ENCODE data around the gene C8G. TPM values are rescaled to one million over a fixed set of nuclear protein-coding genes. Genes with fewer than 3 reads are reported as not detected.

The C8G gene
- total RNA-seq, 1 experiment from 2014 or later: 2.1 TPM

DNA sequence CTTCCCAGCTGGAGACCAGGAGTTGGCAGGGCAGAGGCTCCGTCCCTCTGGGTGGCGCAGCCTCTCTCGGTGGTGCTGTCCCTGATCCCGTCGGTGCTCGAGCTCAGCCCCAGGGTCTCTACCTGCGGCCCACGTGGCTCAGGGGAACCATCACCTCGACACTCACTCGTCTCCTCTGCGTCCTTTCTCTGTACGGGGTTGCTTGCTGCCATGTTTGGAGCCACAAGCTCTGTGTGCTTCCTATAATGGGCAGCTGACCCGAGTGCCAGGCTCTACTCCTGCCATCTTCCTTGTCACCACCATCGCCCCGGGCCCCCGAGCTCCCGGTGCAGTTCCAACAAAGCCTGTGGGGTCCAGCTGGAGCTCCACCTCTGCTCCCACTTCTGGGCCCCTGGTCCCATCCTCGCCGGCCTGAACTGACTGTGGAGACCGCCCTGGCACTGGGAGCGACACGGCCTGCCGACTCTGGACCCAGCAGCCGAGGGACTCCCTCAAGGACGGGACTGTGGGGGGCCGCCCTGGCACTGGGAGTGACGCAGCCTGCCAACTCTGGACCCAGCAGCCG, 5.5 kb upstream of the C8G start (continued):
- TF ChIP-seq CTCF (IDR thresholded peaks at IDR 0.05 in 2 of 3, conservative IDR thresholded peaks at IDR 0.05 in 1 of 3; ENCODE audit: borderline replicate concordance in 1 of 3, insufficient read depth in 1 of 3, low read depth in 2 of 3, low read length in 2 of 3): no peak
- no peak for TF ChIP-seq YY1 (IDR thresholded peaks at IDR 0.05; ENCODE audit: extremely low read depth, insufficient replicate concordance, low read depth, low read length)
- TF ChIP-seq SP1 (IDR thresholded peaks at IDR 0.05; ENCODE audit: low read depth): no peak
- no peak for TF ChIP-seq JUND (IDR thresholded peaks at IDR 0.05)
- no peak for TF ChIP-seq ZBTB33 (IDR thresholded peaks at IDR 0.05; ENCODE audit: extremely low read depth, insufficient replicate concordance, low read length)
- no peak for TF ChIP-seq POLR2AphosphoS5 (IDR thresholded peaks at IDR 0.05; ENCODE audit: low read depth, low read length)

GRCh38 chr9:136939996-136940525, 5.0 kb upstream of the C8G start:
- ATAC-seq (no peak), DNase-seq (ENCODE audit: low read depth, low spot score) (no peak)
- RAD21 ChIA-PET (ENCODE audit: low non-redundant PET in 1 of 2, low total read pairs in 2 of 2, uncharacterized antibody in 2 of 2, unreplicated experiment in 2 of 2): no interaction called here
- Histone ChIP-seq H3K27me3 (ENCODE audit: insufficient read depth, low read length) (no peaks in the 10 kb centered on the region), H3K9me3 (ENCODE audit: control insufficient read depth in 1 of 2, insufficient read depth in 1 of 2, low read depth in 1 of 2, low read length in 2 of 2) (no peaks in the 10 kb centered on the region), H3K4me2 (ENCODE audit: low read length) (no peak overlapping the region), H3K9me2 (ENCODE audit: insufficient read depth) (no peaks in the 10 kb centered on the region), H3K27ac (ENCODE audit: low read depth, low read length) (no peak overlapping the region), H3K4me3 (replicated peaks in 1 of 2; ENCODE audit: low read depth in 1 of 2, low read length in 2 of 2) (no peak overlapping the region), H3K36me3 (ENCODE audit: control insufficient read depth in 1 of 2, insufficient read depth in 2 of 2, low read length in 2 of 2) (peaks cover 12 to 15% of the 10 kb centered on the region in 2 experiments; a peak in 3 of 4 replicates), H3K79me2 (ENCODE audit: insufficient read depth, low read length) (peaks cover 20% of the 10 kb centered on the region), H4K20me1 (ENCODE audit: insufficient read depth) (no peaks in the 10 kb centered on the region), H2AFZ (ENCODE audit: low read depth, low read length, poor library complexity, severe bottlenecking) (no peak overlapping the region), H3K9ac (ENCODE audit: low read length) (no peak overlapping the region), H3K4me1 (ENCODE audit: control insufficient read depth in 1 of 2, insufficient read depth in 2 of 2, low read length in 2 of 2) (peaks cover 7 to 14% of the 10 kb centered on the region in 2 experiments; a peak in 3 of 4 replicates)
- no TSS peak for BruUV-seq (replicated peaks)
- intact Hi-C loops (cut with micrococcal nuclease): loop anchor here (5.0 to 10.0 kb wide), 2 partner anchors 95 to 153 kb away; partner anchors contain the start of genes AJM1 and PHPT1
- POLR2A ChIA-PET: no interaction called here
- TF ChIP-seq POLR2AphosphoS5 (IDR thresholded peaks at IDR 0.05; ENCODE audit: low read depth, low read length) (peak; percentile 47), ELF1 (IDR thresholded peaks at IDR 0.05; ENCODE audit: borderline replicate concordance, low read depth) (no peak)
- CTCF ChIA-PET: no interaction called here
